Panc1 (cell line): Measurements from ENCODE around the gene TACC2. TPM values are rescaled to one million over a fixed set of nuclear protein-coding genes. Genes with fewer than 3 reads are reported as not detected.

Experiments
- ATAC-seq: fragments of 200-7000 bp; cut with Tn5 transposase; 2 replicates; pipeline ENCODE4 v1.9.1; 2020; ENCODE audit warnings: mild to moderate bottlenecking, moderate library complexity
- BruUV-seq: library from RNA; stranded (reverse); fragments of 400-500 nt; replicated peaks from 2 replicates; lab custom pipeline; 2021; lab: Mats Ljungman, UMichigan
- CTCF ChIA-PET: fragments of 300-600 bp; sonication (Branson Sonifier 250); formaldehyde crosslinking; loops from one replicate; lab custom pipeline; 2022; ENCODE audit warnings: antibody characterized with exemption; lab: Charles Lee
- POLR2A ChIA-PET: fragments of 300-600 bp; sonication (Branson Sonifier 250); formaldehyde crosslinking; loops from one replicate; lab custom pipeline; 2022; ENCODE audit warnings: antibody characterized with exemption; lab: Charles Lee
- DNase-seq: peaks from one replicate; pipeline ENCODE4 v3.0.0-alpha.2; 2010; ENCODE audit warnings: low read depth, low spot score
- H3K27ac ChIP-seq: 2 replicates; pipeline ENCODE4 v1.5.1; 2011; ENCODE audit warnings: mild to moderate bottlenecking, low read length, inconsistent platforms
- H3K27me3 ChIP-seq: fragments of 200-500 bp; sonication (Bioruptor generic); 2 replicates; pipeline ENCODE4 v1.6.0; 2014; ENCODE audit warnings: low read length, inconsistent platforms; ENCODE audit not compliant: control insufficient read depth, insufficient read depth
- H3K36me3 ChIP-seq: fragments of 200-500 bp; sonication (Bioruptor generic); 2 replicates; pipeline ENCODE4 v1.5.1; 2014; ENCODE audit warnings: inconsistent platforms, mild to moderate bottlenecking, low read length, moderate library complexity; ENCODE audit not compliant: control insufficient read depth, insufficient read depth
- H3K4me1 ChIP-seq: 2 replicates; pipeline ENCODE4 v1.5.1; 2011; ENCODE audit warnings: inconsistent platforms, mild to moderate bottlenecking, low read length, moderate library complexity; ENCODE audit not compliant: control insufficient read depth, insufficient read depth
- H3K4me3 ChIP-seq, 2 experiments: 2 replicates each; pipeline ENCODE4 v1.5.1; 2011 to 2012; ENCODE audit warnings: low read depth in 2 of 2, low read length in 2 of 2, mild to moderate bottlenecking in 2 of 2, inconsistent platforms in 1 of 2, moderate library complexity in 1 of 2
- H3K9me3 ChIP-seq: fragments of 200-500 bp; sonication (Bioruptor generic); 2 replicates; pipeline ENCODE4 v1.5.1; 2014; ENCODE audit warnings: low read depth, mild to moderate bottlenecking, inconsistent platforms, low read length, moderate library complexity; ENCODE audit not compliant: control insufficient read depth, insufficient read depth
- POLR2AphosphoS5 ChIP-seq: IDR thresholded peaks from 2 replicates; pipeline ENCODE4 v1.6.1; 2012; ENCODE audit warnings: mild to moderate bottlenecking, low read depth, low read length, moderate library complexity
- REST ChIP-seq, 2 experiments: IDR thresholded peaks; 2 replicates each; pipeline ENCODE4 v1.6.1; 2011 to 2012; ENCODE audit warnings: low read depth in 2 of 2, control low read depth in 1 of 2, low read length in 1 of 2, mild to moderate bottlenecking in 1 of 2, moderate library complexity in 1 of 2; ENCODE audit not compliant: insufficient read depth in 1 of 2
- SIN3A ChIP-seq: IDR thresholded peaks from 2 replicates; pipeline ENCODE4 v1.6.1; 2012; ENCODE audit warnings: low read depth, mild to moderate bottlenecking, low read length, moderate library complexity, borderline replicate concordance; ENCODE audit not compliant: insufficient read depth
- TCF7L2 ChIP-seq: IDR thresholded peaks from 2 replicates; pipeline ENCODE4 v1.6.1; 2011; ENCODE audit warnings: mild to moderate bottlenecking, low read depth, low read length, inconsistent platforms
- in situ Hi-C: cut with HindIII; loops from 2 replicates; pipeline ENCODE4 v1.10.0; 2016; ENCODE audit warnings: low sequenced_read_pairs, low pct_unique_long_range_greater_than_20kb
- intact Hi-C: fragments of 100-400 bp; cut with micrococcal nuclease; formaldehyde crosslinking; loops from one replicate; pipeline ENCODE4 v1.10.0; 2022; ENCODE audit not compliant: unreplicated experiment
- total RNA-seq: library from RNA; stranded (reverse); gene quantifications from one replicate; pipeline ENCODE4 v1.2.1, GENCODE V29; 2021; ENCODE audit not compliant: unreplicated experiment
- TF ChIP-seq, protein P1 (sequence below): fragments of 450-650 bp; IDR thresholded peaks from 2 replicates; pipeline ENCODE4 v1.5.1; 2017; ENCODE audit warnings: mild to moderate bottlenecking

Gene TACC2
- total RNA-seq, 1 experiment from 2014 or later: 133 TPM

- intact Hi-C loops (no loop called here), in situ Hi-C loops (no loop called here)
- no peak overlapping the region for H3K4me3 ChIP-seq
Observed at GRCh38 chr10:122148876-122149560, 160.1 kb downstream of the TACC2 start.

GRCh38 chr10:122149561-122150505 lies 160.9 kb downstream of the TACC2 start:
- Histone ChIP-seq H3K36me3 (no peaks in the 10 kb centered on the region), H3K27ac (no peak overlapping the region), H3K4me3 (no peak overlapping the region), H3K4me1 (peaks cover 4% of the 10 kb centered on the region), H3K9me3 (peaks cover under 1% of the 10 kb centered on the region; the same call in 1 of the 2 replicates), H3K27me3 (no peaks in the 10 kb centered on the region)
- BruUV-seq: no TSS peak
- intact Hi-C loops: no loop called here
- ATAC-seq (no peak), DNase-seq (no peak)
- in situ Hi-C loops: no loop called here
- ChIA-PET CTCF (no interaction called here), POLR2A (no interaction called here)
- TF ChIP-seq SIN3A (no peak), TCF7L2 (no peak), REST (IDR thresholded peaks at IDR 0.05; ENCODE audit: insufficient read depth in 1 of 2, low read depth in 2 of 2, low read length in 1 of 2) (no peak), POLR2AphosphoS5 (no peak)
- TF ChIP-seq, protein P1, sequence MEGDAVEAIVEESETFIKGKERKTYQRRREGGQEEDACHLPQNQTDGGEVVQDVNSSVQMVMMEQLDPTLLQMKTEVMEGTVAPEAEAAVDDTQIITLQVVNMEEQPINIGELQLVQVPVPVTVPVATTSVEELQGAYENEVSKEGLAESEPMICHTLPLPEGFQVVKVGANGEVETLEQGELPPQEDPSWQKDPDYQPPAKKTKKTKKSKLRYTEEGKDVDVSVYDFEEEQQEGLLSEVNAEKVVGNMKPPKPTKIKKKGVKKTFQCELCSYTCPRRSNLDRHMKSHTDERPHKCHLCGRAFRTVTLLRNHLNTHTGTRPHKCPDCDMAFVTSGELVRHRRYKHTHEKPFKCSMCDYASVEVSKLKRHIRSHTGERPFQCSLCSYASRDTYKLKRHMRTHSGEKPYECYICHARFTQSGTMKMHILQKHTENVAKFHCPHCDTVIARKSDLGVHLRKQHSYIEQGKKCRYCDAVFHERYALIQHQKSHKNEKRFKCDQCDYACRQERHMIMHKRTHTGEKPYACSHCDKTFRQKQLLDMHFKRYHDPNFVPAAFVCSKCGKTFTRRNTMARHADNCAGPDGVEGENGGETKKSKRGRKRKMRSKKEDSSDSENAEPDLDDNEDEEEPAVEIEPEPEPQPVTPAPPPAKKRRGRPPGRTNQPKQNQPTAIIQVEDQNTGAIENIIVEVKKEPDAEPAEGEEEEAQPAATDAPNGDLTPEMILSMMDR: no peak

More at GRCh38 chr10:122148876-122149560, 160.1 kb downstream of the TACC2 start:
- DNase-seq (no peak), ATAC-seq (no peak)
- POLR2A ChIA-PET: no interaction called here
- no peaks in the 10 kb centered on the region for H3K27me3 ChIP-seq
- H3K9me3 ChIP-seq: peaks cover 3% of the 10 kb centered on the region; the same call in 1 of the 2 replicates
- CTCF ChIA-PET: no interaction called here
- H3K36me3 ChIP-seq: no peaks in the 10 kb centered on the region
- no peak for TF ChIP-seq SIN3A
- TF ChIP-seq POLR2AphosphoS5: 0 out of 2 replicates have a peak, but pooled peaks have one; percentile 2
- H3K27ac ChIP-seq: no peak overlapping the region
- H3K4me1 ChIP-seq: peaks cover 4% of the 10 kb centered on the region
- no TSS peak for BruUV-seq
